SK-N-MC (cell line): ENCODE data around the gene RBMS1.

Experiments used
- EZH2 ChIP-seq: fragments of 200-600 bp; sonication (generic); IDR thresholded peaks from one replicate; pipeline ENCODE4 v1.6.1; 2017; ENCODE audit warnings: antibody characterized with exemption
- POLR2AphosphoS5 ChIP-seq: IDR thresholded peaks from 2 replicates; pipeline ENCODE4 v1.6.1; 2012; ENCODE audit warnings: mild to moderate bottlenecking, low read depth, low read length, borderline replicate concordance

- TF ChIP-seq EZH2 (no peak), POLR2AphosphoS5 (no peak)
These were observed 62.2 kb downstream of the RBMS1 start for GRCh38 chr2:160431441-160431840.
